ENCODE measurements around the gene TMEM53.

Gene TMEM53

GRCh38 chr1:44632598-44632997 lies 41.7 kb downstream of the TMEM53 start:
- H3K9me3 ChIP-seq (ENCODE audit: low read length), result no peaks in the 10 kb centered on the region
- peak overlapping the region; percentile 58 for H3K4me3 ChIP-seq (ENCODE audit: low read length)
- peaks cover 20% of the 10 kb centered on the region for H3K4me1 ChIP-seq (ENCODE audit: insufficient read depth, low read length)
- H3K36me3 ChIP-seq (ENCODE audit: insufficient read depth, low read length), result peaks cover 46% of the 10 kb centered on the region
- H2AFZ ChIP-seq (ENCODE audit: low read depth, low read length), result no peak overlapping the region
- no peaks in the 10 kb centered on the region for H3K27me3 ChIP-seq (ENCODE audit: insufficient read depth, low read length)

- Histone ChIP-seq H3K4me1 (ENCODE audit: insufficient read depth, low read length) (peaks cover 20% of the 10 kb centered on the region), H3K27me3 (ENCODE audit: insufficient read depth, low read length) (no peaks in the 10 kb centered on the region), H2AFZ (ENCODE audit: low read depth, low read length) (peak overlapping the region; percentile 82), H3K4me3 (ENCODE audit: low read length) (peak overlapping the region; percentile 58), H3K36me3 (ENCODE audit: insufficient read depth, low read length) (peaks cover 40% of the 10 kb centered on the region), H3K9me3 (ENCODE audit: low read length) (no peaks in the 10 kb centered on the region)
Measured at GRCh38 chr1:44631647-44632539, 42.4 kb downstream of the TMEM53 start.

- Histone ChIP-seq H3K36me3 (ENCODE audit: insufficient read depth, low read length) (peaks cover 37% of the 10 kb centered on the region), H3K4me3 (ENCODE audit: low read length) (peak overlapping the region; percentile 58), H3K4me1 (ENCODE audit: insufficient read depth, low read length) (peaks cover 20% of the 10 kb centered on the region), H2AFZ (ENCODE audit: low read depth, low read length) (peak overlapping the region; percentile 82), H3K9me3 (ENCODE audit: low read length) (no peaks in the 10 kb centered on the region), H3K27me3 (ENCODE audit: insufficient read depth, low read length) (no peaks in the 10 kb centered on the region)
Measured at GRCh38 chr1:44631333-44631646, 43.0 kb downstream of the TMEM53 start.

GRCh38 chr1:44630116-44630515 lies 44.2 kb downstream of the TMEM53 start:
- no peak overlapping the region for H3K4me3 ChIP-seq (ENCODE audit: low read length)
- H3K27me3 ChIP-seq (ENCODE audit: insufficient read depth, low read length), result no peaks in the 10 kb centered on the region
- no peak overlapping the region for H2AFZ ChIP-seq (ENCODE audit: low read depth, low read length)
- no peaks in the 10 kb centered on the region for H3K9me3 ChIP-seq (ENCODE audit: low read length)
- H3K4me1 ChIP-seq (ENCODE audit: insufficient read depth, low read length), result peaks cover 20% of the 10 kb centered on the region
- H3K36me3 ChIP-seq (ENCODE audit: insufficient read depth, low read length), result peaks cover 33% of the 10 kb centered on the region

GRCh38 chr1:44628962-44629756 lies 45.1 kb downstream of the TMEM53 start:
- H3K36me3 ChIP-seq (ENCODE audit: insufficient read depth, low read length), result peaks cover 24% of the 10 kb centered on the region
- H3K4me3 ChIP-seq (ENCODE audit: low read length), result no peak overlapping the region
- peaks cover 20% of the 10 kb centered on the region for H3K4me1 ChIP-seq (ENCODE audit: insufficient read depth, low read length)
- no peaks in the 10 kb centered on the region for H3K27me3 ChIP-seq (ENCODE audit: insufficient read depth, low read length)
- H3K9me3 ChIP-seq (ENCODE audit: low read length), result no peaks in the 10 kb centered on the region
- H2AFZ ChIP-seq (ENCODE audit: low read depth, low read length), result no peak overlapping the region

GRCh38 chr1:44625348-44625747 lies 48.9 kb downstream of the TMEM53 start:
- H3K36me3 ChIP-seq (ENCODE audit: insufficient read depth, low read length), result peaks cover 16% of the 10 kb centered on the region
- no peak overlapping the region for H3K4me3 ChIP-seq (ENCODE audit: low read length)
- no peak overlapping the region for H2AFZ ChIP-seq (ENCODE audit: low read depth, low read length)
- H3K4me1 ChIP-seq (ENCODE audit: insufficient read depth, low read length), result no peaks in the 10 kb centered on the region
- no peaks in the 10 kb centered on the region for H3K9me3 ChIP-seq (ENCODE audit: low read length)
- H3K27me3 ChIP-seq (ENCODE audit: insufficient read depth, low read length), result no peaks in the 10 kb centered on the region

- no peaks in the 10 kb centered on the region for H3K4me1 ChIP-seq (ENCODE audit: insufficient read depth, low read length)
- H3K36me3 ChIP-seq (ENCODE audit: insufficient read depth, low read length), result peaks cover 13% of the 10 kb centered on the region
Measured at GRCh38 chr1:44624268-44624901, 49.9 kb downstream of the TMEM53 start.

GRCh38 chr1:44621841-44622286 lies 52.4 kb downstream of the TMEM53 start:
- no peaks in the 10 kb centered on the region for H3K27me3 ChIP-seq (ENCODE audit: insufficient read depth, low read length)
- H3K4me3 ChIP-seq (ENCODE audit: low read length), result no peak overlapping the region
- no peaks in the 10 kb centered on the region for H3K4me1 ChIP-seq (ENCODE audit: insufficient read depth, low read length)

More at GRCh38 chr1:44624268-44624901, 49.9 kb downstream of the TMEM53 start:
- no peaks in the 10 kb centered on the region for H3K9me3 ChIP-seq (ENCODE audit: low read length)
- no peak overlapping the region for H3K4me3 ChIP-seq (ENCODE audit: low read length)
- H3K27me3 ChIP-seq (ENCODE audit: insufficient read depth, low read length), result no peaks in the 10 kb centered on the region
- H2AFZ ChIP-seq (ENCODE audit: low read depth, low read length), result no peak overlapping the region

GRCh38 chr1:44620072-44620471 lies 54.2 kb downstream of the TMEM53 start:
- no peaks in the 10 kb centered on the region for H3K27me3 ChIP-seq (ENCODE audit: insufficient read depth, low read length)
- H3K4me3 ChIP-seq (ENCODE audit: low read length), result no peak overlapping the region
- H2AFZ ChIP-seq (ENCODE audit: low read depth, low read length), result no peak overlapping the region
- H3K4me1 ChIP-seq (ENCODE audit: insufficient read depth, low read length), result no peaks in the 10 kb centered on the region
- peaks cover 17% of the 10 kb centered on the region for H3K36me3 ChIP-seq (ENCODE audit: insufficient read depth, low read length)
- H3K9me3 ChIP-seq (ENCODE audit: low read length), result no peaks in the 10 kb centered on the region

More at GRCh38 chr1:44621841-44622286, 52.4 kb downstream of the TMEM53 start:
- Histone ChIP-seq H2AFZ (ENCODE audit: low read depth, low read length) (no peak overlapping the region), H3K9me3 (ENCODE audit: low read length) (no peaks in the 10 kb centered on the region), H3K36me3 (ENCODE audit: insufficient read depth, low read length) (peaks cover 12% of the 10 kb centered on the region)

- no peak overlapping the region for H3K4me3 ChIP-seq (ENCODE audit: low read length)
- no peaks in the 10 kb centered on the region for H3K9me3 ChIP-seq (ENCODE audit: low read length)
- H3K4me1 ChIP-seq (ENCODE audit: insufficient read depth, low read length), result no peaks in the 10 kb centered on the region
- no peak overlapping the region for H2AFZ ChIP-seq (ENCODE audit: low read depth, low read length)
- H3K27me3 ChIP-seq (ENCODE audit: insufficient read depth, low read length), result no peaks in the 10 kb centered on the region
- H3K36me3 ChIP-seq (ENCODE audit: insufficient read depth, low read length), result peaks cover 21% of the 10 kb centered on the region
Measured at GRCh38 chr1:44619261-44619900, 54.9 kb downstream of the TMEM53 start.

GRCh38 chr1:44617703-44618029 lies 56.6 kb downstream of the TMEM53 start:
- H2AFZ ChIP-seq (ENCODE audit: low read depth, low read length), result no peak overlapping the region
- H3K27me3 ChIP-seq (ENCODE audit: insufficient read depth, low read length), result no peaks in the 10 kb centered on the region
- peaks cover 21% of the 10 kb centered on the region for H3K36me3 ChIP-seq (ENCODE audit: insufficient read depth, low read length)
- H3K4me1 ChIP-seq (ENCODE audit: insufficient read depth, low read length), result no peaks in the 10 kb centered on the region
- H3K9me3 ChIP-seq (ENCODE audit: low read length), result no peaks in the 10 kb centered on the region
- H3K4me3 ChIP-seq (ENCODE audit: low read length), result no peak overlapping the region

- no peaks in the 10 kb centered on the region for H3K9me3 ChIP-seq (ENCODE audit: low read length)
- peaks cover 21% of the 10 kb centered on the region for H3K36me3 ChIP-seq (ENCODE audit: insufficient read depth, low read length)
- H2AFZ ChIP-seq (ENCODE audit: low read depth, low read length), result no peak overlapping the region
- no peaks in the 10 kb centered on the region for H3K27me3 ChIP-seq (ENCODE audit: insufficient read depth, low read length)
- no peaks in the 10 kb centered on the region for H3K4me1 ChIP-seq (ENCODE audit: insufficient read depth, low read length)
- H3K4me3 ChIP-seq (ENCODE audit: low read length), result no peak overlapping the region
Measured at GRCh38 chr1:44616991-44617702, 57.1 kb downstream of the TMEM53 start.

Data from neuron (in vitro differentiated cells).